ENCODE measurements around the gene ADCY7. TPM values are rescaled to one million over a fixed set of nuclear protein-coding genes. Genes with fewer than 3 reads are reported as not detected.

The ADCY7 gene
- total RNA-seq, 1 donor from 2014 or later: 30.3 TPM

DNA sequence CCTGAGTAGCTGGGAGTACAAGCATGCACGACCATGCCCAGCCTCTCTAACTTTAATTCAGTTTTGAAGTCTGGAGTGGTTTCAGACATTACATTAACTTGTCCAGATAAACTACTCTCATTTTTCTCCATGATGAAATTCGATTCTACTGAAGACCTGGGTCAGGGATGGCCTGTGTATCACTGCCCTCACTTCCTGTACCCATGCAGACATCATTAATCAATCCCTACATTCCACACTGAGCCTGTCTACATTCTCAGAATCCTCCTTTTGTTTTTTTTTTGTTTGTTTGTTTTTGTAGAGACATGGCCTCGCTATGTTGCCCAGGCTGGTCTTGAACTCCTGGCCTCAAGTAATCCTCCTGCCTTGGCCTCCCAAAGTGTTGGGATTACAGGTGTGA lies 22.6 kb downstream of the ADCY7 start:
- peaks cover 1% of the 10 kb centered on the region for H3K27me3 Mint-ChIP-seq (ENCODE audit: low read depth, unreplicated experiment)
- Histone ChIP-seq H3K4me2 (ENCODE audit: low read length) (no peak overlapping the region), H3K27me3 (ENCODE audit: insufficient read depth, low read length) (no peaks in the 10 kb centered on the region), H2AFZ (ENCODE audit: low read depth, low read length) (no peak overlapping the region), H3K27ac (ENCODE audit: low read depth, low read length) (no peak overlapping the region), H3K4me3 (ENCODE audit: insufficient read depth, low read depth, low read length) (no peak overlapping the region), H3K36me3 (ENCODE audit: insufficient read depth, low read length) (no peaks in the 10 kb centered on the region), H3K4me1 (ENCODE audit: insufficient read depth, low read length) (no peaks in the 10 kb centered on the region), H3K9ac (ENCODE audit: low read length) (no peak overlapping the region), H4K20me1 (ENCODE audit: insufficient read depth, low read length) (peaks cover 32% of the 10 kb centered on the region), H3K9me3 (ENCODE audit: insufficient read depth, low read depth, low read length) (no peaks in the 10 kb centered on the region), H3K79me2 (ENCODE audit: insufficient read depth, low read length) (no peaks in the 10 kb centered on the region)
- no peak for FAIRE-seq
- H3K27ac Mint-ChIP-seq (ENCODE audit: unreplicated experiment): no peak overlapping the region
- H3K4me1 Mint-ChIP-seq (ENCODE audit: low read depth, unreplicated experiment): peaks cover 2% of the 10 kb centered on the region
- H3K4me3 Mint-ChIP-seq (ENCODE audit: unreplicated experiment): no peak overlapping the region
- peaks cover 4% of the 10 kb centered on the region for H3K9me3 Mint-ChIP-seq (ENCODE audit: unreplicated experiment)
- peaks cover 16% of the 10 kb centered on the region for H3K36me3 Mint-ChIP-seq (ENCODE audit: low read depth, unreplicated experiment)
- DNase-seq (ENCODE audit: low read depth): no peak
- no peak for TF ChIP-seq EZH2 (IDR thresholded peaks at IDR 0.05; ENCODE audit: insufficient read depth, low read length)
- TF ChIP-seq CTCF (IDR thresholded peaks at IDR 0.05; ENCODE audit: insufficient read depth, low read depth, low read length): no peak

DNA sequence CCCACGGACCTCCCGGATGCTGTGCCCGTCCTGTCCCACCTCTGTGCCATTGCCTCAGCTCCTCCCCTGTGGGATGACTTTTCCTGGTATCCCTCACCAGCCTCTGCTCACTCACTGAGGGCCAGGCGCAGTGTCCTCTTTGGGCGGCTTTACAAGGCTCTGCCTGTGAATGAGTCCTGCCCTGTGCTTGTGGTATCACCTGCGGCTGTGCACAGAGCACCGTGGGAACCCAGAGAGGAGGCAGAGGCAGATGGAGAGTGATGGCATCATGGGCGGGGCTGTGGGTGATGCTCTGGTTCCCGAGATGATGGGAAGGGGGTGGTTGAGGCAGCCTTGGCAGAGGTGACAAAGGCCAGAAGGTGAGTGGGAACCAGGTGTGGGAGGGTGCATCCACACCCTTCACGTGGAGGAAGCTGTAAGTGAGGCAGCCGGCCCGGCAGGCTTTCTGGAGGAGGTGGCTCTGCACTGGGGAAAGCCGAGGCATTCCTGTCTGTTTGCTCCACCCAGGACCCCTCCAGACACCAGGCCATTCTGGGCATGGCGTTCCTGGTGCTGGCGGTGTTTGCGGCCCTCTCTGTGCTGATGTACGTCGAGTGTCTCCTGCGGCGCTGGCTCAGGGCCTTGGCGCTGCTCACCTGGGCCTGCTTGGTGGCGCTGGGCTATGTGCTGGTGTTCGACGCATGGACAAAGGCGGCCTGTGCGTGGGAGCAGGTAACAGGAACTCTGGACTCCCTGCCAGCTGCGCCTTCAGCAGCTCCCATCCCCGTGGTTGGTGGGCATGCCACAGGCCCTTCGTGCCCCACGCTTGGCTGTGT lies 23.8 kb downstream of the ADCY7 start:
- Histone ChIP-seq H3K36me3 (ENCODE audit: insufficient read depth, low read length) (no peaks in the 10 kb centered on the region), H3K27ac (ENCODE audit: low read depth, low read length) (no peak overlapping the region), H3K9ac (ENCODE audit: low read length) (no peak overlapping the region), H3K4me3 (ENCODE audit: insufficient read depth, low read depth, low read length) (no peak overlapping the region), H3K4me1 (ENCODE audit: insufficient read depth, low read length) (no peaks in the 10 kb centered on the region), H4K20me1 (ENCODE audit: insufficient read depth, low read length) (peaks cover 19% of the 10 kb centered on the region), H3K27me3 (ENCODE audit: insufficient read depth, low read length) (no peaks in the 10 kb centered on the region), H3K4me2 (ENCODE audit: low read length) (no peak overlapping the region), H3K79me2 (ENCODE audit: insufficient read depth, low read length) (no peaks in the 10 kb centered on the region), H2AFZ (ENCODE audit: low read depth, low read length) (no peak overlapping the region), H3K9me3 (ENCODE audit: insufficient read depth, low read depth, low read length) (no peaks in the 10 kb centered on the region)
- H3K4me1 Mint-ChIP-seq (ENCODE audit: low read depth, unreplicated experiment): no peaks in the 10 kb centered on the region
- H3K4me3 Mint-ChIP-seq (ENCODE audit: unreplicated experiment): no peak overlapping the region
- FAIRE-seq (no peak), DNase-seq (ENCODE audit: low read depth) (no peak)
- TF ChIP-seq EZH2 (IDR thresholded peaks at IDR 0.05; ENCODE audit: insufficient read depth, low read length) (no peak), CTCF (IDR thresholded peaks at IDR 0.05; ENCODE audit: insufficient read depth, low read depth, low read length) (no peak)
- no peak overlapping the region for H3K27ac Mint-ChIP-seq (ENCODE audit: unreplicated experiment)
- peaks cover 15% of the 10 kb centered on the region for H3K36me3 Mint-ChIP-seq (ENCODE audit: low read depth, unreplicated experiment)
- H3K27me3 Mint-ChIP-seq (ENCODE audit: low read depth, unreplicated experiment): peaks cover 1% of the 10 kb centered on the region
- peaks cover 4% of the 10 kb centered on the region for H3K9me3 Mint-ChIP-seq (ENCODE audit: unreplicated experiment)

DNA sequence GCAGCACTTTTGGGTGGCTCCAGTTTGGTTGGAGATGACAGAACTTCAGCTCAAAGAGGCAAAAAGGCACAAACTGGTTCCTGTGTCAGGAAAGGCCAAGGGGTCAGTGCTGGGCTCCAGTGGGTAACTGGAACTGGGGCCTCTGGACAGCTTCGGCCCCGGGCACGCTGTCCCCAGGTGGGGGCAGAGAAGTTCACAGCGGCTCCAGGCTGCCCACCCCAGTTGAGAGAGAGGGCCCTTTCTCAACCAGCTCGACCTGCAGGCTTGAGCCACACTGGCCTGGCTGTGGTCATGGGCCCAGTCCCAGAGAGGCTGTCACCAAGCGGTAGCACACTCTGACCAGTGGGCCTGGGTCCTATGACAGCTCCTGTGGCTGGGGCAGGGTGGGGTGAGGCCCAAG lies 24.5 kb downstream of the ADCY7 start:
- Histone ChIP-seq H3K27me3 (ENCODE audit: insufficient read depth, low read length) (no peaks in the 10 kb centered on the region), H2AFZ (ENCODE audit: low read depth, low read length) (no peak overlapping the region), H3K79me2 (ENCODE audit: insufficient read depth, low read length) (no peaks in the 10 kb centered on the region), H3K9ac (ENCODE audit: low read length) (no peak overlapping the region), H3K4me3 (ENCODE audit: insufficient read depth, low read depth, low read length) (no peak overlapping the region), H3K4me2 (ENCODE audit: low read length) (no peak overlapping the region), H3K27ac (ENCODE audit: low read depth, low read length) (no peak overlapping the region), H3K36me3 (ENCODE audit: insufficient read depth, low read length) (no peaks in the 10 kb centered on the region), H3K9me3 (ENCODE audit: insufficient read depth, low read depth, low read length) (no peaks in the 10 kb centered on the region), H3K4me1 (ENCODE audit: insufficient read depth, low read length) (no peaks in the 10 kb centered on the region), H4K20me1 (ENCODE audit: insufficient read depth, low read length) (peaks cover 15% of the 10 kb centered on the region)
- no peak for TF ChIP-seq EZH2 (IDR thresholded peaks at IDR 0.05; ENCODE audit: insufficient read depth, low read length)
- Mint-ChIP-seq H3K27ac (ENCODE audit: unreplicated experiment) (no peak overlapping the region), H3K27me3 (ENCODE audit: low read depth, unreplicated experiment) (no peaks in the 10 kb centered on the region), H3K4me3 (ENCODE audit: unreplicated experiment) (no peak overlapping the region), H3K4me1 (ENCODE audit: low read depth, unreplicated experiment) (no peaks in the 10 kb centered on the region), H3K36me3 (ENCODE audit: low read depth, unreplicated experiment) (peaks cover 20% of the 10 kb centered on the region), H3K9me3 (ENCODE audit: unreplicated experiment) (peaks cover 4% of the 10 kb centered on the region)
- DNase-seq (ENCODE audit: low read depth) (no peak), FAIRE-seq (no peak)
